Endothelial cell of umbilical vein (primary cell): Measurements from ENCODE around the gene ALDH8A1. TPM values are rescaled to one million over a fixed set of nuclear protein-coding genes. Genes with fewer than 3 reads are reported as not detected.
A peak's percentile ranks its signal among the peaks of the same experiment; 100 is the strongest.

ENCODE experiments used
- Bru-seq: library from RNA; stranded (reverse); fragments of 400-500 nt; gene quantifications from one replicate; lab custom pipeline; 2021; lab: Mats Ljungman, UMichigan
- BruChase-seq, 2 experiments: library from RNA; stranded (reverse); fragments of 400-500 nt; gene quantifications; one replicate each; lab custom pipeline; 2021; lab: Mats Ljungman, UMichigan
- BruUV-seq: library from RNA; stranded (reverse); fragments of 400-500 nt; replicated peaks from 2 replicates; lab custom pipeline; 2021; lab: Mats Ljungman, UMichigan
- CTCF ChIA-PET: fragments of 300-600, 350-600 bp; sonication (Branson Sonifier 250); formaldehyde crosslinking; loops from one replicate; lab custom pipeline; 2021; ENCODE audit warnings: antibody characterized with exemption, inconsistent platforms; lab: Charles Lee
- POLR2A ChIA-PET: fragments of 300-600, 350-600 bp; sonication (Branson Sonifier 250); formaldehyde crosslinking; loops from one replicate; lab custom pipeline; 2021; ENCODE audit warnings: antibody characterized with exemption, inconsistent platforms; lab: Charles Lee
- DNase-seq: peaks from one replicate; pipeline ENCODE4 v3.0.0-alpha.2; 2011; ENCODE audit warnings: low read depth, low spot score
- FAIRE-seq: peaks from 2 replicates; lab custom pipeline; 2011; peaks lifted over from hg19 to GRCh38; lab: Jason Lieb, UNC
- H2AFZ ChIP-seq: 2 replicates; pipeline ENCODE4 v1.6.0; 2012; ENCODE audit warnings: low read depth, low read length, control low read depth, inconsistent platforms
- H3K27ac ChIP-seq: 2 replicates; pipeline ENCODE4 v1.5.1; 2011; ENCODE audit warnings: low read depth, mild to moderate bottlenecking, control low read depth, low read length, moderate library complexity; ENCODE audit not compliant: insufficient read depth
- H3K27me3 ChIP-seq, 2 experiments: 2 replicates each; pipeline versions ENCODE4 v1.6.0 to v1.6.1; 2011; ENCODE audit warnings: low read length in 2 of 2, mixed read lengths in 1 of 2; ENCODE audit not compliant: control insufficient read depth in 2 of 2, insufficient read depth in 2 of 2
- H3K36me3 ChIP-seq, 2 experiments: 2 replicates in 1 of 2; 3 replicates in 1 of 2; pipeline ENCODE4 v1.5.1; 2011; ENCODE audit warnings: low read length in 2 of 2, mild to moderate bottlenecking in 1 of 2, moderate library complexity in 1 of 2; ENCODE audit not compliant: control insufficient read depth in 2 of 2, insufficient read depth in 2 of 2; ENCODE audit errors: extremely low read depth in 1 of 2
- H3K4me1 ChIP-seq: 3 replicates; pipeline ENCODE4 v1.5.1; 2011; ENCODE audit warnings: mild to moderate bottlenecking, low read length; ENCODE audit not compliant: control insufficient read depth, insufficient read depth; ENCODE audit errors: extremely low read depth
- H3K4me2 ChIP-seq: 2 replicates; pipeline ENCODE4 v1.6.1; 2011; ENCODE audit warnings: low read length, control low read depth, mixed read lengths; ENCODE audit not compliant: insufficient read depth
- H3K4me3 ChIP-seq, 3 experiments: fragments of 200-600 bp in 1 of 3; sonication (generic), shearing (Covaris generic) in 1 of 3; replicated peaks in 1 of 3; 2 replicates each; pipeline ENCODE4 v1.5.1; 2011 to 2016; ENCODE audit warnings: control low read depth in 3 of 3, low read length in 3 of 3, mild to moderate bottlenecking in 2 of 3, inconsistent platforms in 1 of 3, low read depth in 1 of 3, moderate library complexity in 1 of 3; ENCODE audit not compliant: insufficient read depth in 1 of 3
- H3K79me2 ChIP-seq: 2 replicates; pipeline ENCODE4 v1.6.0; 2012; ENCODE audit warnings: low read length, inconsistent platforms; ENCODE audit not compliant: control insufficient read depth, insufficient read depth
- H3K9ac ChIP-seq: replicated peaks from 2 replicates; pipeline ENCODE3; 2011; ENCODE audit warnings: low read length, control low read depth; ENCODE audit not compliant: insufficient read depth; ENCODE audit errors: extremely low read depth
- H3K9me1 ChIP-seq: replicated peaks from 3 replicates; pipeline ENCODE4 v1.6.0; 2011; ENCODE audit warnings: mild to moderate bottlenecking, low read length; ENCODE audit not compliant: control insufficient read depth, insufficient read depth; ENCODE audit errors: extremely low read depth
- H3K9me3 ChIP-seq: replicated peaks from 2 replicates; pipeline ENCODE4 v1.5.1; 2012; ENCODE audit warnings: low read length, inconsistent platforms; ENCODE audit not compliant: control insufficient read depth, insufficient read depth
- H4K20me1 ChIP-seq: replicated peaks from 2 replicates; pipeline ENCODE3; 2011; ENCODE audit warnings: mild to moderate bottlenecking, low read length; ENCODE audit not compliant: control insufficient read depth, insufficient read depth; ENCODE audit errors: extremely low read depth
- CTCF ChIP-seq, 2 donors: IDR thresholded peaks; 1 replicate in 1 of 2; 2 replicates in 1 of 2; pipeline ENCODE4 v1.5.1; 2011; ENCODE audit warnings: low read length in 2 of 2, mild to moderate bottlenecking in 2 of 2, moderate library complexity in 2 of 2, control low read depth in 1 of 2, inconsistent platforms in 1 of 2, low read depth in 1 of 2; ENCODE audit not compliant: insufficient read depth in 1 of 2; ENCODE audit errors: extremely low read depth in 1 of 2
- EZH2 ChIP-seq: IDR thresholded peaks from 2 replicates; pipeline ENCODE4 v1.6.1; 2012; ENCODE audit warnings: borderline replicate concordance, low read depth, mild to moderate bottlenecking, moderate library complexity, low read length, inconsistent platforms; ENCODE audit not compliant: severe bottlenecking
- FOS ChIP-seq: IDR thresholded peaks from 2 replicates; pipeline ENCODE4 v1.6.1; 2011; ENCODE audit warnings: mild to moderate bottlenecking, low read length, moderate library complexity, borderline replicate concordance; ENCODE audit not compliant: insufficient read depth
- GATA2 ChIP-seq: IDR thresholded peaks from 2 replicates; pipeline ENCODE4 v1.7.0; 2011; ENCODE audit warnings: low read depth, mild to moderate bottlenecking, moderate library complexity, mixed read lengths, low read length; ENCODE audit not compliant: insufficient read length, insufficient read depth
- JUN ChIP-seq: IDR thresholded peaks from 2 replicates; pipeline ENCODE4 v1.6.1; 2011; ENCODE audit warnings: borderline replicate concordance, low read depth; ENCODE audit not compliant: insufficient read length, insufficient read depth
- MAX ChIP-seq: IDR thresholded peaks from 2 replicates; pipeline ENCODE4 v1.6.1; 2011; ENCODE audit not compliant: insufficient read depth, insufficient read length
- MYC ChIP-seq: IDR thresholded peaks from one replicate; pipeline ENCODE4 v1.6.1; 2011; ENCODE audit warnings: mild to moderate bottlenecking, low read depth, low read length
- POLR2A ChIP-seq: IDR thresholded peaks from 2 replicates; pipeline ENCODE4 v1.6.1; 2012; ENCODE audit warnings: low read depth, mild to moderate bottlenecking, control low read depth, low read length
- POLR2AphosphoS5 ChIP-seq: IDR thresholded peaks from 2 replicates; pipeline ENCODE4 v1.6.1; 2012; ENCODE audit warnings: low read depth, mild to moderate bottlenecking, control low read depth, low read length, moderate library complexity; ENCODE audit not compliant: insufficient read depth
- dilution Hi-C: fragments of 300-500 bp; cut with MboI; formaldehyde crosslinking; loops from one replicate; pipeline ENCODE4 v1.15.0; 2019; ENCODE audit warnings: low sequenced_read_pairs; ENCODE audit not compliant: extremely low pct_ligation_motif_present
- intact Hi-C: fragments of 100-400 bp; cut with micrococcal nuclease; formaldehyde crosslinking; loops from one replicate; pipeline ENCODE4 v1.10.0; 2022
- long read RNA-seq: library from polyadenylated mRNA; stranded (forward); transcript quantifications from one replicate; pipeline ENCODE4 v2.0.0, GENCODE V29; 2021
- polyA minus RNA-seq, 3 experiments: library from RNA; depleted of rRNA, polyadenylated mRNA; stranded (reverse); fragments of >200 nt; gene quantifications; 1 replicate in 1 of 3; 2 replicates in 2 of 3; pipeline ENCODE4 v1.2.3, GENCODE V29; 2011
- polyA plus RNA-seq, 4 experiments: library from polyadenylated mRNA; depleted of rRNA in 3 of 4; stranded (reverse) in 3 of 4; unstranded in 1 of 4; fragments of >200 nt; gene quantifications; 2 replicates each; pipeline versions ENCODE4 v1.2.1 to v1.2.3, GENCODE V29; 2011 to 2012; ENCODE audit warnings: missing spikeins in 1 of 4
- total RNA-seq: library from RNA; stranded (reverse); gene quantifications from 2 replicates; pipeline ENCODE4 v1.2.3, GENCODE V29; 2021

The ALDH8A1 gene
- total RNA-seq (0.58 and 0.95 TPM in 2 replicates), polyA plus RNA-seq (0.08 and 0.41 TPM in 2 replicates), polyA minus RNA-seq (0.15 and 0.36 TPM in 2 replicates), Bru-seq, nascent RNA (percentile 33 among the genes with signal in this experiment), BruChase-seq, experiment 1, labeled RNA remaining after a 6-hour chase (percentile 42 among the genes with signal in this experiment), BruChase-seq, experiment 2, labeled RNA remaining after a 2-hour chase (percentile 37 among the genes with signal in this experiment)
- 0.10 TPM in 2 replicates for polyA plus RNA-seq (2011; cell fraction: cytosol; rRNA removed)
- polyA plus RNA-seq (2011; cell fraction: nucleus; rRNA removed): 2.1 and 4.4 TPM in 2 replicates
- 0.19 and 0.37 TPM in 2 replicates for polyA plus RNA-seq (2012)
- not detected for polyA minus RNA-seq (2011; cell fraction: cytosol; rRNA and poly(A)+ RNA removed)
- 1.3 and 2.1 TPM in 2 replicates for polyA minus RNA-seq (2011; cell fraction: nucleus; rRNA and poly(A)+ RNA removed)
- long read RNA-seq: 0 reads

GRCh38 chr6:134949927-134950326 lies at the start of gene ALDH8A1:
Gene ALDH8A1 (minus strand): TSS chr6:134950101. CDS start chr6:134950053, 48 bp downstream.
- CTCF ChIA-PET: interaction anchor here (0.5 to 2.5 kb wide), 5 partner anchors 10 to 826 kb away, joined by 3 to 20 read pairs (median 3); no protein-coding TSS in a partner anchor
- no peaks in the 10 kb centered on the region for H3K9me3 ChIP-seq
- H3K9ac ChIP-seq: no peak within 1 kb of the TSS
- no TSS peak for BruUV-seq
- H3K4me2 ChIP-seq: no peak within 1 kb of the TSS
- dilution Hi-C loops: no loop called here
- no peaks in the 10 kb centered on the region for H3K4me1 ChIP-seq
- no peaks in the 10 kb centered on the region for H4K20me1 ChIP-seq
- DNase-seq: no peak
- H3K9me1 ChIP-seq: no peaks in the 10 kb centered on the region
- POLR2A ChIA-PET: no interaction called here
- no peak for TF ChIP-seq GATA2
- no peak for TF ChIP-seq MAX
- no peak for TF ChIP-seq POLR2A
- no peak for TF ChIP-seq POLR2AphosphoS5
- no peak for TF ChIP-seq MYC
- TF ChIP-seq FOS: no peak
- TF ChIP-seq EZH2: no peak
- TF ChIP-seq CTCF (IDR thresholded peaks at IDR 0.05; ENCODE audit: extremely low read depth in 1 of 2, insufficient read depth in 1 of 2, low read depth in 1 of 2, low read length in 2 of 2): no peak
- no peak for TF ChIP-seq JUN
- H3K27ac ChIP-seq: no peak within 1 kb of the TSS
- no peaks in the 10 kb centered on the region for H3K79me2 ChIP-seq
- H3K4me3 ChIP-seq: no peak within 1 kb of the TSS
- no peak within 1 kb of the TSS for H2AFZ ChIP-seq
- intact Hi-C loops: no loop called here
- no peaks in the 10 kb centered on the region for H3K36me3 ChIP-seq
- no peaks in the 10 kb centered on the region for H3K27me3 ChIP-seq
- FAIRE-seq: no peak
